NCI-H774 (cell line): ENCODE measurements around the gene IL1RN.
A peak's percentile ranks its signal among the peaks of the same experiment; 100 is the strongest.

Experiments used
- DNase-seq: peaks from one replicate; lab custom pipeline; 2025; lab: John Stamatoyannopoulos, UW

The IL1RN gene

GRCh38 chr2:113129519-113130078 lies 2.2 kb downstream of the IL1RN start:
- no peak for DNase-seq

- no peak for DNase-seq
Measured at GRCh38 chr2:113131352-113132185, 4.2 kb downstream of the IL1RN start.

- DNase-seq, result no peak
Measured at GRCh38 chr2:113132414-113133021, 5.1 kb downstream of the IL1RN start.

GRCh38 chr2:113133704-113134598 lies 6.6 kb downstream of the IL1RN start:
- no peak for DNase-seq

GRCh38 chr2:113134717-113135116 lies 7.3 kb downstream of the IL1RN start:
- no peak for DNase-seq

GRCh38 chr2:113135317-113135716 lies 7.9 kb downstream of the IL1RN start:
- no peak for DNase-seq

GRCh38 chr2:113136828-113137775 lies 9.7 kb downstream of the IL1RN start:
- DNase-seq, result peak; percentile 2

GRCh38 chr2:113137827-113138226 lies 10.4 kb downstream of the IL1RN start:
- DNase-seq, result no peak

- DNase-seq, result peak; percentile 56
Measured at GRCh38 chr2:113138428-113139322, 11.3 kb downstream of the IL1RN start.

- no peak for DNase-seq
Measured at GRCh38 chr2:113141451-113141850, 14.1 kb downstream of the IL1RN start.

- no peak for DNase-seq
Measured at GRCh38 chr2:113142290-113142689, 14.9 kb downstream of the IL1RN start.

- no peak for DNase-seq
Measured at GRCh38 chr2:113144259-113144658, 16.9 kb downstream of the IL1RN start.

GRCh38 chr2:113148606-113149552 lies 21.5 kb downstream of the IL1RN start:
- DNase-seq, result no peak

- DNase-seq, result no peak
Measured at GRCh38 chr2:113149553-113150257, 22.3 kb downstream of the IL1RN start.

GRCh38 chr2:113150258-113150601 lies 22.8 kb downstream of the IL1RN start:
- DNase-seq, result no peak

GRCh38 chr2:113155331-113155730 lies 27.9 kb downstream of the IL1RN start:
- DNase-seq, result no peak

GRCh38 chr2:113156278-113157117 lies 29.1 kb downstream of the IL1RN start:
- DNase-seq, result peak; percentile 59
